ENCODE results near the gene DYRK1A. TPM values are rescaled to one million over a fixed set of nuclear protein-coding genes. Genes with fewer than 3 reads are reported as not detected.
A peak's percentile ranks its signal among the peaks of the same experiment; 100 is the strongest.

DYRK1A gene
- total RNA-seq, 1 donor from 2014 or later, result 34.4 TPM

GRCh38 chr21:37373539-37373938, 7.0 kb downstream of the DYRK1A start:
- Histone ChIP-seq H3K27ac (peak overlapping the region in 1 of 2 donors; percentile 25), H3K4me3 (no peak overlapping the region), H3K9me3 (no peaks in the 10 kb centered on the region), H3K27me3 (no peaks in the 10 kb centered on the region), H3K36me3 (no peaks in the 10 kb centered on the region), H3K4me1 (peaks cover 0 to 40% of the 10 kb centered on the region in 2 donors)
- intact Hi-C loops (cut with DNase I), result loop anchor here (5.0 kb wide), 1 partner anchor 79 kb away; no protein-coding TSS in a partner anchor
- no peak for TF ChIP-seq CTCF (IDR thresholded peaks at IDR 0.05)
- no peak for DNase-seq (ENCODE audit: low spot score in 2 of 2)

GRCh38 chr21:37374027-37374426, 7.5 kb downstream of the DYRK1A start:
- Histone ChIP-seq H3K4me1 (peaks cover 0 to 42% of the 10 kb centered on the region in 2 donors), H3K9me3 (no peaks in the 10 kb centered on the region), H3K4me3 (no peak overlapping the region), H3K36me3 (no peaks in the 10 kb centered on the region), H3K27me3 (no peaks in the 10 kb centered on the region), H3K27ac (no peak overlapping the region)
- intact Hi-C loops (cut with DNase I), result loop anchor here (5.0 kb wide), 1 partner anchor 78 kb away; no protein-coding TSS in a partner anchor
- no peak for DNase-seq (ENCODE audit: low spot score in 2 of 2)
- TF ChIP-seq CTCF (IDR thresholded peaks at IDR 0.05), result no peak

GRCh38 chr21:37375866-37376574, 9.4 kb downstream of the DYRK1A start:
- peaks cover 0 to 44% of the 10 kb centered on the region in 2 donors for H3K4me1 ChIP-seq
- DNase-seq (ENCODE audit: low spot score in 2 of 2), result no peak

GRCh38 chr21:37378700-37379139, 12.1 kb downstream of the DYRK1A start:
- intact Hi-C loops (cut with DNase I), result no loop called here

More at GRCh38 chr21:37375866-37376574, 9.4 kb downstream of the DYRK1A start:
- Histone ChIP-seq H3K9me3 (no peaks in the 10 kb centered on the region), H3K27me3 (no peaks in the 10 kb centered on the region), H3K27ac (no peak overlapping the region), H3K4me3 (no peak overlapping the region), H3K36me3 (no peaks in the 10 kb centered on the region)
- no peak for TF ChIP-seq CTCF (IDR thresholded peaks at IDR 0.05)
- intact Hi-C loops (cut with DNase I), result no loop called here

More at GRCh38 chr21:37378700-37379139, 12.1 kb downstream of the DYRK1A start:
- H3K4me3 ChIP-seq, result no peak overlapping the region
- DNase-seq (ENCODE audit: low spot score in 2 of 2), result no peak
- H3K27me3 ChIP-seq, result no peaks in the 10 kb centered on the region
- no peaks in the 10 kb centered on the region for H3K36me3 ChIP-seq
- TF ChIP-seq CTCF (IDR thresholded peaks at IDR 0.05), result no peak
- H3K4me1 ChIP-seq, result peaks cover 4 to 30% of the 10 kb centered on the region in 2 donors
- no peak overlapping the region for H3K27ac ChIP-seq
- H3K9me3 ChIP-seq, result no peaks in the 10 kb centered on the region

Data from ascending aorta (tissue), 2 donors.